Activated CD4-positive, alpha-beta T cell treated with anti-CD3 and anti-CD28 coated beads, Interleukin-2, Interleukin-4, amounts not matched to agents 100 ng/mL and 50 ng/mL, durations not matched to agents 16 hours and 8 hours (primary cell): ENCODE data around the gene SLC12A6.
"Not testable (repeated sequence)": the region's sequence is repeated elsewhere in the genome, so short reads cannot be mapped to it uniquely, and the experiment has no call there.

ENCODE experiments used
- DNase-seq: peaks from one replicate; pipeline ENCODE4 v3.0.0-alpha.2; 2020; ENCODE audit warnings: low spot score

Gene SLC12A6

DNA sequence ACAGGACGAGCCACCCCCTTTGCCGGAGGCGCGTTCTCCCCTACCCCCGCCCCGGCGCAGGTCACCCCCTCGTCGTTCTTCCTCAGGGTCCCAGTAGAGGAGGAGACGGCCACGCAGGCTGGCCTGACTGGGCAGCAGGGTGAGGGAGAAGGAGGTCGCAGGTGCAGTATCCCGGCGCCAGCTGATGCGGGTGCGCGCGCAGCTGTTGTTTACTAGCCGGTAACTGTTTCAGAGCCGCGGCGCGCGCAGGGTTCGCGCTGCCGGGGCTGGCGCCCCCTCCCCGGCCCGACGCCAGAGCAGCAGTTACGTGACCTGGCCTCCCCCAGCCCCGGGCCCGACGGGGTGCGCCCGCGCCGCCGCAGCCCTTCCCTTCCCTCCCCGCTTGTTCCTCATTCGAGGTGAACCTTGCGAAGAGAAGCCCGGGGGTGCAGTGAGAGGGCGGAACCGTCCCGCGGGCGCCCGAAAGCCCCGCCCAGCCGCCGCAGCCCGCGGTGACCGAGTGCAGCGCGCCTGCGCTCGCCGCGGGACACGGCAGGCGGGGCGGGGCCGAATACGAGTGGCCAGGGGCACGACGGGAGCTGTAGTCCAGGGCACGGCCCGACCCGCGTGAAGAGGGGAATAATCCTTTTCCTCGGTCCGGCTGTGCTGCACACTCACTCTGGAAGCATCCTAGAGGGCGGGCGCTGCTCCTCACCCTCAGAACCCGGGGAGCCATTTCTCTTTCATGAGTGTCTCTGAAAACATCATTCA lies at the start of gene SLC12A6:
Gene SLC12A6 (minus strand): TSS at position 225 of the 750 bp plus-strand sequence. CDS start 1,101 bp downstream, outside the sequence.
- peak; percentile 90 for DNase-seq

DNA sequence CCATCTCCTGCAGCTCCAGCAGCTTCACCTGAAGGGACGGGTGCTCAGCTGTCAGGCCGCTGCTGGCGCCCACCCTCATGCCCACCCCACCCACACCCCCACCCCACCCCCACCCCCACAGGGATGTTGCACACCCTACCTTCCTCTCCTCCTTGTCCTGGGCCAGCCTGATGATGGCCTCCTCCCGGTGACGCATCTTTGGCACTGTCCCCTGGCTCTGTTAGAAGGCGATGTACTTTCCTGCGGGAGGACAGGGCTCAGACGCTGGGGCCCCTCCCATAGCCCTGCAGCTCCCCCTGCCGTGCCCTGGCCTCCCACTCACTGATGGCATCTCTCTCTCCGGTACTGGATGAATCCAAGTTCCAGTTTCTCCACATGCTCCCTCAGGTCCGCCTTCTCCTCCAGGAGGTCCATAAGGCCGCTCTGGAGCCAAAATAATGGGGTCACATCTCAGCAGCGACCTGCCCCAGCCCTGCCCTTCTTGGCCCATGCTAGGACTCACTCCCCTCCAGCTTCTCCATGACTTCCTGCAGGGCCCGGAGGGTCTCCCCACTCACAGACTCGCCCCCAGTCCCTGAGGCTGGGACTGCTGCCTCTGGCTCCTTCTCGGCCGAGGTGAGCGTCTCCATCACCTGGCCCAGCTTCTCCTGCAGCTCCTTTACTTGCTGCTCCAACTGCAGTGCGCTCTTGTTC lies 44.4 kb upstream of the SLC12A6 start:
- not testable (repeated sequence) for DNase-seq

DNA sequence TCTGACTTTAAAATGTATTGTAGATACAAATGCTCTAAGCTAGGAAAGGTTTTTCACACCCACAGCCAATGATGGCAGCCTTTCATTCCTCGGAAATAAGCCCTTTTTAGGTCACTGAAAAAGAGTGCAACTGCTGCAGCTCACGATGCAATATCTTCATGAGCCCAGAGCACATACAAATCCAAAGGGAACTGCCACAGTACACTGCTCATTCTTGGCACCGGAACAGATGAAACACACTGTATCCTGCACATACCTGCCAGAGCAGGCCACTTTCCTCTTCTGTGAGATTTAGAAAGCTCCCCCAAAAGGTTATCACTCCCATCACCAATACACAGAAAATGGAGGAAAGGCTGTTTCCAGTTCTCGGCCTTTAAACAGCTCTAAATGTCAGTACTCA lies 42.9 kb upstream of the SLC12A6 start:
- DNase-seq = not testable (repeated sequence)

DNA sequence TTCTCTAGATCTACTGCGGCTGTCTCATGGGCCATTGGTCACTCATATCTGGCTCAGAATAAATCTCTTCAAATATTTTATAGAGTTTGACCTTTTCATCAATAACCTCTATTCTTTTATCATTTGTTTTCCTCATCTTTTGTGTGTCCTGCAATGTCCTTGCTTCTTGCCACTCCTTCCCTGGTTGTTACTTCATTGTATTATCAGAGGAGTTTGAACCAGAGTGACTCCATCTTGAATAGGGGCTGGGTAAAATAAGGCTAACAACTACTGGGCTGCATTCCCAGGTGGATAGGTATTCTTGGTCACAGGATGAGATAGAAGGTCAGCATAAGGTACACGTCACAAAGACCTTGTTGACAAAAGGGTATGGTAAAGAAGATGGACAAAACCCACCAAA lies 39.3 kb upstream of the SLC12A6 start:
- no peak for DNase-seq

DNA sequence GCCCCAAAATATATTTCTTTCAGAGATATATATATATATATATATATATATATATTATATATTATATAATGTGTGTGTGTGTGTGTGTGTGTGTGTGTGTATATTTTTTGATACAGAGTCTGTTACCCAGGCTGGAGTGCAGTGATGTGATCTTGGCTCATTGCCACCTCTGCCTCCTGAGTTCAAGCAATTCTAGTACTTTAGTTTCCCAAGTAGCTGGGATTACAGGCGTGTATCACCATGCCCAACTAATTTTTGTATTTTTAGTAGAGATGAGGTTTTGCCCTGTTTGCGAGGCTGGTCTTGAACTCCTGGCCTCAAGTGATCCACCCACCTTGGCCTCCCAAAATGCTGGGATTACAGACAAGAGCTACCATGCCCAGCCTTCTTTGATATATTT lies 38.0 kb upstream of the SLC12A6 start:
- DNase-seq = not testable (repeated sequence)

DNA sequence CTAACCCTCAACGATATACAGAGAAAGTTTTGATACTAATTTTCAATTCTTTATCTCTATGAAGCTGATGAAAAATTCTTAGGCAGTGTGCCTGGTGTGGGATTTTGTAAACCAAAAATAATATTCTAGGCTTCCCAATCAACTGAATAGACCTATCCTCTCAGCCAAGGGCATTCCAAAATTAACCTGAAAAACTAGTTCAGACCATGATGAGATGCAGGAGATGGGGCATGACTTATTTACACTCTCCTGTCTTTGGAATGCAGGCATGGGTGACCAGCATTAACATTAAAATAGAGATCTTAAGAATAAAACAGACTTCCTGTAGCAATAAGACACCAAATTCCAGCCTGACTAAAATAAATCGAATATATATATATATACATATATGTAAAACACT lies 37.2 kb upstream of the SLC12A6 start:
- no peak for DNase-seq

DNA sequence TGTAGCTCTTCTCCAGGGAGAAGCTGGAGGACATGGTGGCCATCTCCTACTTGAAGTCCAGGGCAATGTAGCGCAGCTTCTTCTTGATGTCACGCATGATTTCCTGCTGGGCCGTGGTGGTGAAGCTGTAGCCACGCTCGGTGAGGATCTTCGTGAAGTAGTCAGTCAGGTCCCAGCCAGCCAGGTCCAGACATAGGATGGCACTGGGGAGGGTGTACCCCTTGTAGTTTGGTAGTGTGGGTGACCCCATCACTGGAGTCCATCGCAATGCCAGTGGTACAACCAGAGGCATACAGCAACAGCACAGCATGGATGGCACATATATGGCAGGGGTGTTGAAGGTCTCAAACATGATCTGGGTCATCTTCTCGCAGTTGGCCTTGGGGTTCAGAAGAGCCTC lies 36.4 kb upstream of the SLC12A6 start:
- DNase-seq = no peak

DNA sequence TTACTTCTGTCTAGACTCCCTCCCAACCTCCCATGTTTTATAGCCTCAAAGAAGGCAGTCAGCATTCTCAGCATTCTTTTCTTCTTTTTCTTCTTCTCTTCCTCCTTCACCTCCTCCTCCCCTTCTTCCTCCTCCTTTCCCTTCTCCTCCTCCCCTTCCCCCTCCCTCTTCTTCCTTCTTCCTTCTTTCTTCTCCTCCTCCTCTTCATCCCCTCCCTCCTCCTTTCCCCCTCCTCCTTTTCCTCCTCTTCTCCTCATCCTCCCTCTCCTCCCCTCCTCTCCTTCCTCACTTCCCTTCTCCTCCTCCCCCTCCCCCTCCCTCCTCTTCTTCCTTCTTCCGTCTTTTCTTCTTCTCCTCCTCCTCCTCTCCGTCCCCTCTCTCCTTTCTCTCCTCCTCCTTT lies 33.1 kb upstream of the SLC12A6 start:
- DNase-seq = no peak

DNA sequence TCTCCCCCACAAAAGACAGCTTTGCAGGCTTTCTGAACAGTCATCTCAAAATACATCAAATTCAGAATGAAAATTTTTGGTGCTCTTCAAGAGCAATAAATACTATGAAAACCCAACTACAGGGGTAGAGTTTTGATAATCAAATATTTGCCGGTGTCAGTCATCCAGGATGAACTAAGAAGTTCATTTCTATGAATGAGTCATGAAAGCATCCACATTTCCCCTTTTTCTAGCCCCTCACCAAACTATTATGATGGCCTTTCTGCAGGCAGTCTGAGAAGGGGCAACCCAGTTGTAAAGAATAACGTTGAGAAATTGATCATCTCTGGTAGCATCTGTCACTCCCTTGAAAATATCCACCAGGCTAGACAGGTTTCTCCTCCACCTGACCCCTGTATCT lies 32.5 kb upstream of the SLC12A6 start:
- peak; percentile 33 for DNase-seq

DNA sequence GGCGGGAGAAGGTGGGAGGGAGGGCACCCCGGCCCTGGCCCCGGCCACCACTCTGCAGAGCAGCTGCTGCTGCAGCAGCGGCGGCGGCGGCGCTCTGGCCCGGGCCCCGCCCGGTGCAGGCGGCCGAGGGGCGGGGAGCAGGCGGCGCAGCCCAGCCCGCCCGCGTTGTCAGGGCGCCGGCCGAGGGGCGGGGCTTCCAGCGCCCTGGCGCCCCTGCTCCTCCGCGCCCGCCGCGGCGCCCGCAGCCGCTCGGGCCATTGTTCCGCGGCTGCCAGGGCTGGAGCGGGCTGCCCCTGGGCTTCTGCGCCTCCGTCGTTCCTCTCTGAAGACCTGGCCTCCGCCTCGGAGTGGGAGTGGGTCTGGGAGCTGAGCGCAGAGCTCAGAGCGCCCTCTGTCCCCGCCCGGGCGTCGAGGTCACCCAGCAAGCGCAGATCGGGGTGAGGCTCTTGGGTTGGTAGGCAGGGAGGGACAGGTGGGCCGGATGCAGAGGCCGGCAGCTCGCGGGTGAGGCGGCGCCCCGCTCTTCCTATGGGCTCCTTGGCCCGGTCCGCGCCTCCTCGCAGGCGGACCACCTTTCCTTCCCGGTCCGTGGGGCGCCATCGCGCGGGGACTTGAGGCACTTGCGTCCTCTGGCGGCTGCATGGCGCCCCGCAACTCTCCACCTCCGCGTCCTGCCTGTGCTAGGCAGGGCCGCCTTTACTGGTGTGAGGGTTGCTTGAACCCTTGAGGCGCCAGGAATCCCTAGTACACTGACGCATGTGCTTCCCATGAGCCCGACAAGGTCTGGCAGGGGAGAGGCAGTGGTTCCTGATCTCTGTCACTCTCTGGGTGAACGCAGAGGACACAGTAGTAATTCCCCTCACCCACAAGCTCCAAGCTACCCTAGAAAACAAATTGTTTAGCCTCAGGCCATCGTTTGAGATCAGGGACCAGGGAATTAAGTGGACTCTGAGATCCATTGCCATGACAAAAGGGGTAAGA lies 29.8 kb upstream of the SLC12A6 start, which contains the start of gene LPCAT4:
Gene LPCAT4 (minus strand): TSS at position 96 of the 981 bp plus-strand sequence. CDS start 96 bp downstream, outside the sequence.
- DNase-seq = peak; percentile 91

DNA sequence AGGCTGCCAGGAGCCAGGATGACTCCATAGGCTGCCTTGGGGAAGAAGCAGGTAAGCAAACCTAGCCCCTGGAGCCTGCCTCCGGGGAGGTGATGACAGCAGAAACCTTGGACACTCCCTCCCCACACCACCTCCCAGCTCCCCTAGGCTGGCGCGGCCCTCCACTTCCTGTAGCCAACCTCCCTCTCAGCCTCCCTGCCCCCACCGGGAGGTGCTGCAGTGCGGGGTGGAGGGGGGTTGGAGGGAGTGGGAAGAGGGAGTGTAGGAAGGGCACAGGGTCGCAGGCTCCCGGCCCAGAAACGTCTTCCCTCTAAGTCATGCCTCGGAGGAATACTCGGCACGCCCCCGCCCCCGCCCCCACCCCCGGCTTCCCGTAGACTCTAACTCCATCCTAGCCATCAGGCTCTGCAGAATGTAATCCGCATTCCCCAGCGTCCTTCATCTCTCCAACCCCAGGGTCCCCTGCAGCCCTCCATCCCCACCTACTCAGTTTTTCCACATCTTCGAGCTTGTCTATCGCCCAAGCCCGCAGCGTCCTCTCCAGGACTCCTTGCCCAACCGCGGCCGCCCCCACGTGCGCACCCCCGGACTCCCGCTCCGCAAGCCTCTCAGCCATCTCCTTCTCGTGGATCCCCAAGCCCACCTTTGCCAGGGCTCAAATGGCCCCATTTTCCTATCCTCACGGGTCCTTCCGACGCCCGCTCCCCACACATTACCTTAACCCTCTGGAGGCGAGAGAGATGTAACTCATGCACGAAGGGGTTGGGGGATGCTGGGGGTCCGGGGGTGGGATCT lies 28.9 kb upstream of the SLC12A6 start:
- DNase-seq = peak; percentile 65

DNA sequence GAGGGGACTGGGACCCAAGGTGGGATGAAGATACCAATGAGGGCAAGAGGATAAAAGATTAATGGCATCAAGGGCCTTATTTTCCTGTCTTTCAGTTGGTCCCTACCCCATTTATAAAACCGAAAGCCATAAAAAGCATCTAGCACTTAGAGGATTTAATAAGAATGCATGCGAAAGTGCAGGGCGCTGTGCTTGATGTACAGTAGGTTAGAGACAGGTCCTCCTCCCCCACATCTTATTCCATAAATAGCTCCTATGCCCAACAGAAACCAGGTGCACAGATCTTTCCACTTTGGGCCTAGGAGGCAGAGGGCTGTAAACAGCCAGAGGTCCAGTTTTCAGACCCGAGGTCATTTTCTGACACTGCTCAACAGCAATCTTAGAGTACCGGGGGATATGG lies 28.3 kb upstream of the SLC12A6 start:
- no peak for DNase-seq

DNA sequence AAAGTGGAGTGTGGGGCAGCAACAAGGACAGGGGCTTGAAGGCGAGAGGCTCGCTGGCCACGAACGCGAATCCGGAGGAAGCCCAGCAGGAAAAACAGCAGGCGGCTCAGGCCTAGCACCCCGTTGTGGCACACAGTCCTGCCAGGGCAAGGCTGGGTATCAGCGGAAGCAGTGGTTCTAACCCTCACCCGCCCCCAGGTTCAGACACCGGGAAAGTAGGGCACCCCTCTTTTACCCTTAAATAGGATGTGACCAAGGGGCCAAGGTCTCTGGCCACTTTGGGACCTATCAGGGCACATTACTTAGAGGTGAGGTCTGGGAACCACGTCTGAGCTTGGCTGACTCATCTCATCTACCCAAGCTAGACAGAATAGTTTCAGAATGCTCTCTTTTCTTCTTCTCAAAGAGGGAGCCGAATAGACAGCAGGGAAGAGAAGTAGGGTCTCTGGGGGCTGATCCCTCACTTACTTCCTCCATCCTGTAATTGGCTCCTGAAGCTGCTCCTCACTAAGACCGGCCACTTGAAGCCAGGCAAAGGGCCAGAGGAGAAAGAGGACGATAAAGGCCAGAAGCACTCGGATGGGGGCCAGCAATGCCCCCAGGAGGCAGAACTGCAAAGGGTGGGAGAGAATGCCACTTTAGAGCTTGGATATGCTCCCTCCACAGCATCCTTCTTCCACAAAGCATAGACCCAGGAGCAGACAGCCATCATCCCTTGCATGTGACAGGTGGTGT lies 27.7 kb upstream of the SLC12A6 start:
- peak; percentile 38 for DNase-seq

DNA sequence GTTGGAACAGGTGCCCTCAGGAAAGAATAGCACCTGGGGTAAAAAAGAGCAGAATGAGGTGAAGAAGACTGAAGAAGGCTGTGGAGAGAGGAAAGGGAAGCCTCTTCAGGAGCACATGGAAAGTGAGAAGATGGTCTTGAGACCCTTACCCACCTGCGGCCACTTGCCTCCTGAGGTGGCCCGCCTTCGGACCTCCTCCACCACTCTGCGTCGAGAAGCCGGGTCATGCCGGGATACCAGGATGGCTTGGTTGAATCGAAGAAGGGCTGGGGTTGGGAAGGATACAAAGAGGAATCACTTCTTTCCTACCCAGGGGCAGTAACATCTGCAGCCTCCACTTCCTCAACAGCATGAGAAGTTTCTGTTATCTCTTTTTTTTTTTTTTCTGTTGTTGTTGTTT lies 26.5 kb upstream of the SLC12A6 start:
- no peak for DNase-seq

DNA sequence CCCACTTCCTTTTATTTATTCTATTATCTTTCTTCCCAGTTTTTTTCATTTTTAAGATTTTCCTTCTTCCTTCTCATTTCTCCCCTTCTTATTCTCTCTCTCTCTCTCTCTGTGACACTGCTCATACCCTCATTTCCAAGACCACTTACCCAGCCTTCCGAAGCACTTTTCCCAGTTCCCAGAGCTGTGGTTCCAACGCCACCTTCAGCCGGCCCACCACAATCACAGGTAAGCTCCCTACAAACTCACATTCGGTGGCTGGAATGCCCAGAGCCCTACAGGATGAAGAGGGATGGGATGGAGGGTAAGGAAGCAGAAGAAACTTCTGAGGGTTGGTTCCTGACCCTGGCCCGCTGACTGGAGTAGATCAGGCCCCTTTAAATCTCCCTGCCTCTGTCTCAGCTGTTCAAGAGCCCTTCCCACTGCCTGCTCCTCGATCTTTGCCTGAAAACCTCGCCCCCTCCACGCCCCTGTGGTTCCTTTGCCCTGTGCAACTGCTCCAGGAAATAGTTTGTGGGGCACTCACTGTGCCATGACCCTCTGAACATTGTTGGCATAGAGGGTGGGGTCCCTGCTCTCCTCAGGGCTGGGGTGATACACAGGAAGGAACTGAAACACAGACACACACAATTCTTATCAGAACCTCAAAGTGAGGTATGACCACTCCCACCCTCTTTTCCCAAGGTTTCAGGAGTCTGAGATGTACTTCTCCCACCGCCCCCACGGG lies 24.6 kb upstream of the SLC12A6 start:
- DNase-seq = no peak

DNA sequence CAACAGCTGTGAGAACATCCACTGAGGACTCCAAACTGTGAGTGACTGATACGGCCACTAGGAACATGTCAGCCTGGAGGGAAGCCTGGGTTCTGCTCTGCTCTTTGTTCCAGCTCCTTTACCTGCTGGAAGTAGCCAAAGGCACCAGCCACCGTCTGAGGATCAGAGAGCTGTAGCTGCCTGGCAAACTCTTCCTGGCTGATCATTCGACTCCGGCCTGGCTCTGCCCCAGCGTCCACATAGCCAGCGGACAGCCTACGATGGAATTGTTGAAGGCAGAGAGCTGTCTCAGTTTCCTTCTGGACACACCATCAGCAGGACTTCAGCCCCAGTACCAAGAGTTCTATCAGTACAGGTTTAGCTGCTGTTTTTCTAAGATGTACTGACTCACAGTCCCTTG lies 23.7 kb upstream of the SLC12A6 start:
- no peak for DNase-seq

DNA sequence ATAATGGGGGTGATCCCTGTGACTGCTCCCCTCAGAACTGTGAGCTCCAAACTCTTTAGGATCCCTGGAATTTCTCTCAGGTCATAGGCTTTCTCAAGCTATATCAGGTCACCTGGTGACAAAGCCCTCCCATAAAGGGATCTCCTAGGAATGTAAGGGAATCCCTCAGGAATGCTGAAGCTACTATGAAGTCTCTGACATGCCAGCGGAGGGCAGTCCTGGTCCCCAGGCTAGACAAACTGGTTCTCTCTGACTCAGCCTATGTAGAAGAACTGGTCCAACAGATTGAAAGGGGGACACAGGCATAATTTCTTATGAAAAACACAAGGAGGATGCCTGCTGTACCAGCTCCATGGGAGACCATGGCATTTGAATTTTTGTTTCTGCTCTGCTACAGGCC lies 22.7 kb upstream of the SLC12A6 start:
- no peak for DNase-seq

DNA sequence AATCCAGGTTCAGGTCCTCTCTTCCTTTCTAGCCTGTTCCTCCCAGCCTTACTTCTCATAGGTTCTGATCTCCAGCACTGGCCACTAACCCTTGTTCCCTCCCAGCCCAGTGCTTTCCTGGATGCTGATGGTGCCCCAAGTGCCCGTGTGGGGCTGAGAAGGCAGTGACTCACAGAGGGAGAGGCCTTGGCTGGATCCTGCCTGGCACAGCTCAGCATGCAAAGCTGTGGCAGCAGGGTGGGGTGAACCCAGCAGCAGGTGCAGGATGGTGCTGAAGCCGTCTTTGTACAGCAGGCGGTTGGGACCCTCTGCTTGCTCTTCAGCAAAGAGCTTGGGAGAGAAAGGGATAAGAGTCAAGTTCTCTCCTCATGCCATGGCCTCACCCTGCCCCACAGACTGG lies 21.8 kb upstream of the SLC12A6 start:
- DNase-seq = no peak

DNA sequence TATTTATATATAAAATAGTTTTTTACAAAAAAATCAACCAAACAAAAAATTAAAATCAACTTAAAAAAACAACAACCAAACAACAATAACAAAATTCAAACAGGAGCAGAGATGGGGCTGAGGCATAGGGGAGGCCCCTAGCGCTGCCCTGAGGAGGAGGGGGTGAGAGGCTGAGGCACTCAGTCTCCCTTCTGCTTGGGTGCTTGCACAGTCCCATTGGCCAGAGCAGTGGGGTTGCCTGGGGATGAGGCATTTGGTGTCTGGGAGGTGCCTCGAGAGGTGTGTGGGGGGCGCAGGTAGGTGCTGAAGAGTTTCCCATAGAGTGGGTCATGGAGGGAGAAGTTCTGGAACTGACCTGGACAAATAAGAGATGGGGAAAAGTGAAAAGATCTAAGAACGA lies 21.4 kb upstream of the SLC12A6 start:
- DNase-seq = no peak

DNA sequence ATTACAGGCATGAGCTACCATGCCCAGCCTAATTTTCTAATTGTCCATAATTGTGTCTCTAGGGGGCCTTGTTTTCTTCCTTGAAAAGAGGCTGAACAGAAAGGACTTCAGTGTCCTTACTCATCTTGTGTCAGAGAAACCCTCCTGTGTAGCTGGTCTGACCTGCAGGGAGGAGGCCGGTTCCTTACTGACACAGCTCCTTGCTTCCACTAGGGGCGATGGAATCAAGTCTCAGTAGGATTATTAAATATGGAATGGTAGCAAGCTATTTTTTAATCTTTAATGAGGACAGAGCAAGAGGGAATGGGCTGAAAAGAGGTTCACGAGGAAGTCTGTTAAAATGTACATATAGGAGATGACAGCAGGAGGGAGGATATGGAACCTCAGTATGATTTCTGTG lies 20.8 kb upstream of the SLC12A6 start:
- DNase-seq = no peak
